Glomerular endothelial cell (primary cell): Measurements from ENCODE around the gene GYS2. TPM values are rescaled to one million over a fixed set of nuclear protein-coding genes. Genes with fewer than 3 reads are reported as not detected.

Source experiments
- DNase-seq: peaks from one replicate; pipeline ENCODE4 v3.0.0-alpha.2; 2011; ENCODE audit warnings: low read depth, low spot score; ENCODE audit errors: extremely low read depth
- total RNA-seq: library from RNA; depleted of rRNA; stranded (reverse); fragments of >200 nt; gene quantifications from 2 replicates; pipeline ENCODE4 v1.2.3, GENCODE V29; 2015

The GYS2 gene
- total RNA-seq, 1 donor from 2014 or later, result not detected

GRCh38 chr12:21559855-21560569 lies 44.6 kb downstream of the GYS2 start:
- no peak for DNase-seq

DNA sequence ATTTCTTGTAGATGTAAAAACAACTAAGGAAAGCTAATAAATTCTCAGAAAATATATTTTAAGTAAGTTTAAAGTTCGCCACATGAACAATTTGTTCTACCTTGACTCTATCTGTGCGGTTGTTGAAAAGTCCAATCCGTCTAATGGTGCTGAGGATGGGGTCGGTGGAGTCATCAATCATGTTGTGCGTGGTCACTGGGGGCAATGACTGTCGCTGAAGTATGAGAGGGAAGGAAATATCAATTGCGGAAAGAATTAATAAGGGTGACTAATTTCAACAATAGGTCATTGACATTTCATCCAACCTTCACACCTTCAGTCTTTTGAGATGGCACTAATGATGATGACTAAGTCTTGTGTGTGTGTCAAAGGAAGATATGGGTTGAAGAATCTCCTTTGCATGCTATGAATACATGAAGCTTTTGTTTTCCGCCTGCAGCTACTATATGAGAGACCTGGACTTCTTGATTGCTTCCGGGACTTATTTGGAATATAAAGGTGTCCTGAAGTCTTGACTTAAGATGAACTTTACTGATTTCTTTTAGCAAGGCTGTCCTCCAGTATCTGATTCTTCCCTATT lies 46.5 kb downstream of the GYS2 start:
- no peak for DNase-seq

DNA sequence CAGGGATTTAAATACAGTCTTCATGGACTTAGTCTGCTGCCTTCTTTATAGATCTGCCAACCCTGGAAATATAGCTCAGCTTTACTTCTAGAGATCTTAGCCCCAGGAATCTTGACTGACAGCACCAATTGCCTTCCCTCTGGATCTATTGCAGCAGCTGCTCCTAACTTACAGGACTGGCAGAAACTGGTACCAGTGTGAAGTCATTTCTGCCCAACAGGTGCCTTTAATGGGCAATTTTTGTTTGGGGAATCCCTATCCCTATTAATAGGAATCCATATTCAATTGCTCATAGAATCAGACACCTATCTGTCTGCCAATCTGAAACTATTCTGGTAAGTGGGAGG lies 51.3 kb downstream of the GYS2 start:
- no peak for DNase-seq

GRCh38 chr12:21552635-21553328 lies 51.9 kb downstream of the GYS2 start:
- no peak for DNase-seq

GRCh38 chr12:21551841-21552465 lies 52.7 kb downstream of the GYS2 start:
- no peak for DNase-seq

DNA sequence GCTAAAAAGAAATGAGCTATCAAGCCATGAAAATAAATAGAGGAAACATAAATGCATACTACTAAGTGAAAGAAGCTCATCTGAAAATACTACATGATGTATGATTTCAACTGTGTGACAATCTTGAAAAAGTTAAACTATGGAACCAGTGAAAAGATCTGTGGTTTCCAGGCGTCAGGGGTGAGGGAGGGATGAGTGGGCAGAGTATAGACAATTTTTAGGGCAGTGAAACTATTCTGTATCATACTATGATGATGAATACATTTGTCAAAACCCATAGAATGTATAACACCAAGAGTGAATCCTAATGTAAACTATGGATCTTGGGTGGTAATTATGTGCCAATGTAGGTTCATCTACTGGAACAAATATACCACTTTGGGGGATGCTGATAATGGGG lies 57.2 kb downstream of the GYS2 start:
- no peak for DNase-seq

- no peak for DNase-seq
Measured at GRCh38 chr12:21546716-21547115, 57.9 kb downstream of the GYS2 start.

DNA sequence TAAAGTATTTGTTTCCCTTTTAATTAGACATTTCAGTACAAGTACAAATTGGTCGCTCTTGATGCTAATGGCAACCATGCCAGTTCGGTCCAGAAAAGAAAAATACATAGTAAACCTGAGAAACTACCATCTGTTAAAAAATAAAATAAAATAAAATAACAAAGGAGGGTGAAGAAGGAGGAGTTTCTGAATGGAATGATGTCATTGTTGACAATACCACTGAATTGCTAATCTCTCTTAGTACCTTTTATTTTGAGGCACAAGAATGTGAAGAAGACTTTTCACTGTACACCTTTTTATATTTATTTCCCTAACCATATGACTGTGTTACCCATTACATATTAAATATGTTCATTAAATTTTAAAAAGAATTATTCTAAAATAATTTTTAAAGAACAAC lies 59.1 kb downstream of the GYS2 start:
- no peak for DNase-seq

DNA sequence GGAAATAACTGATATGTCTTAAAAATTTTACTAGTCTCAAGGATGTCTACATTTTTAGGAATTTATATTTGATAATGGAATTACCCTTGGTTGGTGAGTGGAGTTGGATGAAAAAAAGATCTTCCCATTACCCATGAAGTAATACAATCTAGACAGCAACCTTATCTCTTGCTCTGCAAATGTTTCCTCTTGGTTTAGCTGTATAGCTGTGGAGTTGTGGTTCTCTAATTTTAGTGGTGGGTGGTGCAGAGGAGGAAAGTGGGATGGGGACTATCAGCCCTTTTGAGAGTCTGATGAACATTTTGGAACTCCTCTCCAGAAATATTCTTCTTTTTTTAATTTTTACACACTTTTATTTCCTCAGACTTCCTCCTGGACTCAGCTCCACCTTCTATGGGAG lies 61.5 kb downstream of the GYS2 start:
- no peak for DNase-seq

- no peak for DNase-seq
Measured at GRCh38 chr12:21542403-21542802, 62.2 kb downstream of the GYS2 start.

- no peak for DNase-seq
Measured at GRCh38 chr12:21541773-21542172, 62.9 kb downstream of the GYS2 start.

GRCh38 chr12:21539797-21540196 lies 64.8 kb downstream of the GYS2 start:
- no peak for DNase-seq

DNA sequence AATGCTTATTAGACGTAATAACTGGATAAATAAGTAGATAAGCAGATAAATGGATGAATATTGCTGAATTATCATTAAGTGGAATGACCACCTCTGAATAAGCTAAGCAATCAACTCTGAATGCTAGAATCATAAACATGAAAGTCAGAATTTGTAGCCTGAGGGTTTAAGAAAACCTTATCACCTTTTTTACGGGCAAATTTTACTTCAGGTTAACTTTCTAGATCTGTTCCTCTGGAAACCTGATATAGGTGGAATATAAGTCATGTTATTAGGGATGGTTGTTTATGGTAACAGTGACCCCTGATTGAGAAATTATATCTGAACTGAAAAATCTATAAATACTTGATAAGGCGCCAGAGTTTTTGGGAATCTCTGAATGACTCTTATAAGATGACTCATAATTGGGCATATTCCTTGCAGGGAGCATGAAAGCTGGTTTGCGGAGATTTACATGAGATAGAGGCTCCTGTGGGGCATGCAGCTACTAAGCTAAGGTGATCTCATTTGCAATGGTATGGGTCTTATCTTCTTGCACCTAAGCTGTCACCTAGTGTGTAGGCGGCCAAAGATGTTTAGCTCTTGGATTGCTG lies 66.5 kb downstream of the GYS2 start:
- DNase-seq, result no peak

GRCh38 chr12:21529456-21529855 lies 75.2 kb downstream of the GYS2 start:
- no peak for DNase-seq

- DNase-seq, result no peak
Measured at GRCh38 chr12:21528953-21529352, 75.7 kb downstream of the GYS2 start.

GRCh38 chr12:21527451-21528180 lies 77.0 kb downstream of the GYS2 start:
- DNase-seq, result no peak

DNA sequence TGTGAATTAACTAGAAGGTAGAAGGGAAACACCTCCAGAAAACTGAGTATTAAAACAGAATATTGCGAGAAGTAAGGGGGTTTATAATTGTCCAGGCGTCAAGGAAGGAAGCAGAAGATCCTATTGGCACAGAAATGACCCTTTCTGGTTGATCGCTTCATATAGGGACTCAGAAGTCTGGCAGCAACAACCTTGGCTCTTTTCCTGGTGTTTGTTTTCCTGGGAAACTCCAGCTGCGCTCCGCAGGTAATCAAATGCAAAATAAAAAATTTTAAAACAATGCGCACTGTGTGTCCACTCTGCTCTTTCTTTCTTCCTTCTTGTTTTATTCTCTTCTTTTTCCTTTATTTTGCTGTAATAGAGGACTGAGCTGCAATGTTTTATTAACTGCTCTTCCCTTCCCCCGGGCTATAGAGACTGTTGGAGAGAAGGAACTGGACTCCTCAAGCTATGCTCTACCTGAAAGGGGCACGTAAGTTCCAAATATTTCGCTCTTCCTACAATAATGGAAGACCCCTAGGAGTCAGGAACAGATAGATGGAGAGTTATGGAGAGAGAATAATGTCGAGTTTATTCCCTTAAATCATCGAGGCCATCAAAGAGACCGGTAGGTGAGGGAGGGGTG lies 77.8 kb downstream of the GYS2 start:
- no peak for DNase-seq

- no peak for DNase-seq
Measured at GRCh38 chr12:21526053-21526452, 78.6 kb downstream of the GYS2 start, which contains the start of gene SPX. TSS of gene SPX (plus strand) at chr12:21526296. CDS start at chr12:21526473, 177 bp downstream.

DNA sequence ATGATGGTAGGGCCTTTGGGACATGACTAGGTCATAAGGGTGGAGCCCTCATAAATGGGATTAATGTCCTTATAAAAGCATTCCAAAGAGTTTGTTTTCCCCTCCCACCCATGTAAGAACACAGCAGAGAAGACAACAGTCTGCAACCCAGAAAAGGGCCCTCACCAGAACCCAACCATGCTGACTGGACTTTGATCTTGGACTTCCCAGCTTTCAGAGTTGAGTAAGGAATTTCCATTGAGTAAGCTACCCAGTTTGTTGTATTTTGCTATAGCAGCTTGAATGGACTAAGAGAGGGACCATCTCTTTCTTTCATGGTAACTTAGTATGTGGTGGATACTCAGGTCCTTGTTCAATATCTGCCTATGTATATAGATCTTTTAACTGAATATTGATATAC lies 81.5 kb downstream of the GYS2 start:
- DNase-seq, result no peak

DNA sequence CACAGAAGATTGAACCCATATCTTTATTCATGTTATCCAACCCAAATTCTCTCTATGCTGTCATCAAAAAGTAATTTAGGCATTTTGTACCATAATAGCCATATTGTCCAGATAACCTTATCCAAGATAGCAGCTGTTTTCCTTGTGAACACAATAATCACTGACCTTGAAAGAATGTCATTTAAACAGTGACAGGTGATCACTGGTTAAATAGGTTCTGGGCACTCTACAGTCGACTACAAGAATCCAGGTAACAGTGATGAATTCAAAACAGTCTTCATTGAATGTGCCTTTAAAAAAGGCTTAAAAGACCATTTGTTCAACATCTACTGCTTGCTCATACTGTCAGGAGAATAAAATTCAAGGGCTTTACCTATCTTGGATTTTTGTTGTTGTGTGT lies 83.1 kb downstream of the GYS2 start:
- no peak for DNase-seq
